ENCODE data around the gene CCL13.
A peak's percentile ranks its signal among the peaks of the same experiment; 100 is the strongest.

The CCL13 gene

GRCh38 chr17:34368946-34369500 is 12.7 kb downstream of the CCL13 start:
- Histone ChIP-seq H3K36me3 (ENCODE audit: control insufficient read depth in 2 of 2, insufficient read depth in 1 of 2, low read length in 2 of 2) (no peaks in the 10 kb centered on the region), H3K4me3 (ENCODE audit: low read depth, low read length) (no peak overlapping the region), H3K27ac (ENCODE audit: extremely low read depth, low read depth, low read length) (no peak overlapping the region), H3K9me3 (ENCODE audit: control insufficient read depth, insufficient read depth, low read depth, low read length) (no peaks in the 10 kb centered on the region), H3K4me1 (ENCODE audit: control insufficient read depth, insufficient read depth, low read length) (0 out of 2 replicates have a peak, but pooled peaks cover 9% of the 10 kb centered on the region)
- POLR2A ChIA-PET, result no interaction called here
- no peak for TF ChIP-seq ZFP37 (tag by site-specific recombination; IDR thresholded peaks at IDR 0.05)
- no peak for TF ChIP-seq ZNF223 (tag by site-specific recombination; IDR thresholded peaks at IDR 0.05)
- CTCF ChIA-PET, result interaction anchor here (0.6 to 6.8 kb wide), 7 partner anchors 7 to 730 kb away, joined by 3 to 61 read pairs (median 4); no protein-coding TSS in a partner anchor

DNA sequence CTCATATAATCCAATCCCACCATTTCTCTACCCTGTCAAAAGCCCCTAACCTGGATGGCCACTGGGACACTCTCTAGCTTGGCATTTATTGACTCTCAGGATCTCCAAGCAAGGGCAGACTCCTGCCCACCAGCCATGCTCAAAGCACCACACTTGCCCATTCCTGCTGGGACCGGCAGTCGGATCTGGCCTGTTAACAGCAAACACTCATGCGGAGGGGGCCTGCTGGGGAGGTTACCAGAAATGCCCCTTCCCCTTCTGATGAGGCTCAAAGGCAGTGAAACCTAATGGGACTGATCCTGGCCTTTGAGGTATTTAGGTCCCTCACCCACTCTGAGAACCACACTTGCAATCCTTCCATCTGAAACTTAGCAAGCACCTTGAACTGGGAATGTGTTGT is 13.3 kb downstream of the CCL13 start:
- CTCF ChIA-PET, result interaction anchor here (0.7 to 6.8 kb wide), 3 partner anchors 8 to 198 kb away, joined by 3 to 61 read pairs (median 18); no protein-coding TSS in a partner anchor
- H3K9me3 ChIP-seq (ENCODE audit: control insufficient read depth, insufficient read depth, low read depth, low read length), result no peaks in the 10 kb centered on the region
- POLR2A ChIA-PET, result no interaction called here

GRCh38 chr17:34370376-34370996 is 14.2 kb downstream of the CCL13 start:
- ChIA-PET POLR2A (no interaction called here), CTCF (interaction anchor here (1.7 to 6.8 kb wide), 3 partner anchors 9 to 170 kb away, joined by 5 to 61 read pairs (median 18); no protein-coding TSS in a partner anchor)
- no peaks in the 10 kb centered on the region for H3K9me3 ChIP-seq (ENCODE audit: control insufficient read depth, insufficient read depth, low read depth, low read length)
- 0 out of 2 replicates have a peak, but pooled peaks cover 9% of the 10 kb centered on the region for H3K4me1 ChIP-seq (ENCODE audit: control insufficient read depth, insufficient read depth, low read length)
- H3K36me3 ChIP-seq (ENCODE audit: control insufficient read depth in 2 of 2, insufficient read depth in 1 of 2, low read length in 2 of 2), result no peaks in the 10 kb centered on the region
- H3K27ac ChIP-seq (ENCODE audit: extremely low read depth, low read depth, low read length), result no peak overlapping the region
- peak; percentile 51; the same call in 1 of the 2 replicates for TF ChIP-seq ZNF341 (tag by site-specific recombination; IDR thresholded peaks at IDR 0.05; ENCODE audit: low read depth)
- TF ChIP-seq, protein P1, sequence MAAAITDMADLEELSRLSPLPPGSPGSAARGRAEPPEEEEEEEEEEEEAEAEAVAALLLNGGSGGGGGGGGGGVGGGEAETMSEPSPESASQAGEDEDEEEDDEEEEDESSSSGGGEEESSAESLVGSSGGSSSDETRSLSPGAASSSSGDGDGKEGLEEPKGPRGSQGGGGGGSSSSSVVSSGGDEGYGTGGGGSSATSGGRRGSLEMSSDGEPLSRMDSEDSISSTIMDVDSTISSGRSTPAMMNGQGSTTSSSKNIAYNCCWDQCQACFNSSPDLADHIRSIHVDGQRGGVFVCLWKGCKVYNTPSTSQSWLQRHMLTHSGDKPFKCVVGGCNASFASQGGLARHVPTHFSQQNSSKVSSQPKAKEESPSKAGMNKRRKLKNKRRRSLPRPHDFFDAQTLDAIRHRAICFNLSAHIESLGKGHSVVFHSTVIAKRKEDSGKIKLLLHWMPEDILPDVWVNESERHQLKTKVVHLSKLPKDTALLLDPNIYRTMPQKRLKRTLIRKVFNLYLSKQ (tag by site-specific recombination; IDR thresholded peaks at IDR 0.05; ENCODE audit: borderline replicate concordance), result no peak
- H3K4me3 ChIP-seq (ENCODE audit: low read depth, low read length), result no peak overlapping the region

More for the DNA sequence above, 13.3 kb downstream of the CCL13 start:
- 0 out of 2 replicates have a peak, but pooled peaks cover 9% of the 10 kb centered on the region for H3K4me1 ChIP-seq (ENCODE audit: control insufficient read depth, insufficient read depth, low read length)
- TF ChIP-seq ZNF398 (tag by site-specific recombination; IDR thresholded peaks at IDR 0.05) (no peak), ZNF350 (tag by site-specific recombination; IDR thresholded peaks at IDR 0.05) (no peak), TCF7L2 (IDR thresholded peaks at IDR 0.05; ENCODE audit: borderline replicate concordance, low read depth, low read length) (no peak), ZSCAN23 (tag by site-specific recombination; IDR thresholded peaks at IDR 0.05) (no peak), ZNF292 (tag by site-specific recombination; IDR thresholded peaks at IDR 0.05; ENCODE audit: borderline replicate concordance, low read depth) (no peak)
- TF ChIP-seq, protein P2, sequence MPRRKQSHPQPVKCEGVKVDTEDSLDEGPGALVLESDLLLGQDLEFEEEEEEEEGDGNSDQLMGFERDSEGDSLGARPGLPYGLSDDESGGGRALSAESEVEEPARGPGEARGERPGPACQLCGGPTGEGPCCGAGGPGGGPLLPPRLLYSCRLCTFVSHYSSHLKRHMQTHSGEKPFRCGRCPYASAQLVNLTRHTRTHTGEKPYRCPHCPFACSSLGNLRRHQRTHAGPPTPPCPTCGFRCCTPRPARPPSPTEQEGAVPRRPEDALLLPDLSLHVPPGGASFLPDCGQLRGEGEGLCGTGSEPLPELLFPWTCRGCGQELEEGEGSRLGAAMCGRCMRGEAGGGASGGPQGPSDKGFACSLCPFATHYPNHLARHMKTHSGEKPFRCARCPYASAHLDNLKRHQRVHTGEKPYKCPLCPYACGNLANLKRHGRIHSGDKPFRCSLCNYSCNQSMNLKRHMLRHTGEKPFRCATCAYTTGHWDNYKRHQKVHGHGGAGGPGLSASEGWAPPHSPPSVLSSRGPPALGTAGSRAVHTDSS (tag by site-specific recombination; IDR thresholded peaks at IDR 0.05), result no peak
- H3K27ac ChIP-seq (ENCODE audit: extremely low read depth, low read depth, low read length), result no peak overlapping the region
- no peaks in the 10 kb centered on the region for H3K36me3 ChIP-seq (ENCODE audit: control insufficient read depth in 2 of 2, insufficient read depth in 1 of 2, low read length in 2 of 2)
- no peak overlapping the region for H3K4me3 ChIP-seq (ENCODE audit: low read depth, low read length)

DNA sequence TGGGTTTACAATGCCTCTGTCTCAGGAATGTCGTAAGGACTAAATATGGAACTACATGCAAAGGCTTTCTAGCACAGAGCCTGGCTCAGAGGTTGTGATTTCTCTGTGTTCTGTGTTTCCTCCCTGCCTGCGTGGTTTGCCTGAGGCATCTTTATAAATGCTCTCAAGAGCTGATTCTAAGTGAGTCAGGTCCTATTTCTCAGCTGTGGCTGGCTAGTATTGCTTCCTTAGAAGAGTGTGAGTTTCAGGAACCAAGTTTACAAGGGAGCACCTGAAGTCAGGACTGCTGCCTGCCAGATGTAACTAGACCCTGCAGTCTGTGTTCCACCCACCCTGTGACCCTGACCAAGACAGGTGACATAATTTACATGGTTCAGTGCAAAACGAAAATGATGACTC is 14.7 kb downstream of the CCL13 start:
- H3K9me3 ChIP-seq (ENCODE audit: control insufficient read depth, insufficient read depth, low read depth, low read length), result no peaks in the 10 kb centered on the region
- H3K27ac ChIP-seq (ENCODE audit: extremely low read depth, low read depth, low read length), result no peak overlapping the region
- H3K4me1 ChIP-seq (ENCODE audit: control insufficient read depth, insufficient read depth, low read length), result 0 out of 2 replicates have a peak, but pooled peaks cover 9% of the 10 kb centered on the region
- POLR2A ChIA-PET, result no interaction called here
- CTCF ChIA-PET, result interaction anchor here (1.2 to 6.8 kb wide), 3 partner anchors 9 to 171 kb away, joined by 5 to 61 read pairs (median 5); no protein-coding TSS in a partner anchor
- no peak overlapping the region for H3K4me3 ChIP-seq (ENCODE audit: low read depth, low read length)
- H3K36me3 ChIP-seq (ENCODE audit: control insufficient read depth in 2 of 2, insufficient read depth in 1 of 2, low read length in 2 of 2), result no peaks in the 10 kb centered on the region
- TF ChIP-seq ZNF629 (tag by site-specific recombination; IDR thresholded peaks at IDR 0.05) (no peak), KLF1 (tag by site-specific recombination; IDR thresholded peaks at IDR 0.05) (no peak), HOXD13 (CRISPR knock-in tag; IDR thresholded peaks at IDR 0.05; ENCODE audit: borderline replicate concordance) (no peak), PBX3 (CRISPR knock-in tag; IDR thresholded peaks at IDR 0.05) (no peak), ZNF585B (tag by site-specific recombination; IDR thresholded peaks at IDR 0.05) (no peak), ZNF292 (tag by site-specific recombination; IDR thresholded peaks at IDR 0.05; ENCODE audit: borderline replicate concordance, low read depth) (no peak), ZNF639 (tag by site-specific recombination; IDR thresholded peaks at IDR 0.05) (no peak), ZNF169 (tag by site-specific recombination; IDR thresholded peaks at IDR 0.05) (no peak), ZNF48 (tag by site-specific recombination; IDR thresholded peaks at IDR 0.05) (no peak), MYNN (tag by site-specific recombination; IDR thresholded peaks at IDR 0.05; ENCODE audit: borderline replicate concordance) (no peak)

All from HEK293 (cell line).